Ishikawa (cell line): ENCODE measurements around the gene EIF6.

Experiments
- CEBPB ChIP-seq: IDR thresholded peaks from 2 replicates; pipeline ENCODE4 v1.6.1; 2012
- CREB1 ChIP-seq: IDR thresholded peaks from 2 replicates; pipeline ENCODE4 v1.6.1; 2012; ENCODE audit warnings: low read depth
- EGR1 ChIP-seq: IDR thresholded peaks from 2 replicates; pipeline ENCODE4 v1.6.1; 2012
- EP300 ChIP-seq: IDR thresholded peaks from 2 replicates; pipeline ENCODE4 v1.6.1; 2012; ENCODE audit warnings: borderline replicate concordance
- FOXM1 ChIP-seq: IDR thresholded peaks from 2 replicates; pipeline ENCODE4 v1.6.1; 2012; ENCODE audit warnings: low read depth, borderline replicate concordance
- MAX ChIP-seq: IDR thresholded peaks from 2 replicates; pipeline ENCODE4 v1.6.1; 2012
- NFIC ChIP-seq: IDR thresholded peaks from 2 replicates; pipeline ENCODE4 v1.6.1; 2012
- RAD21 ChIP-seq: IDR thresholded peaks from 2 replicates; pipeline ENCODE4 v1.6.1; 2012; ENCODE audit warnings: low read depth
- REST ChIP-seq: IDR thresholded peaks from 2 replicates; pipeline ENCODE4 v1.6.1; 2012; ENCODE audit warnings: low read depth, mild to moderate bottlenecking
- TAF1 ChIP-seq: IDR thresholded peaks from 2 replicates; pipeline ENCODE4 v1.6.1; 2012; ENCODE audit warnings: low read depth, mild to moderate bottlenecking
- TCF12 ChIP-seq: IDR thresholded peaks from 2 replicates; pipeline ENCODE4 v1.6.1; 2012; ENCODE audit warnings: low read depth
- TEAD4 ChIP-seq: IDR thresholded peaks from 2 replicates; pipeline ENCODE4 v1.6.1; 2012
- USF1 ChIP-seq: IDR thresholded peaks from 2 replicates; pipeline ENCODE4 v1.6.1; 2012
- YY1 ChIP-seq: IDR thresholded peaks from 2 replicates; pipeline ENCODE4 v1.6.1; 2012; ENCODE audit warnings: low read depth
- ZBTB7A ChIP-seq: IDR thresholded peaks from 2 replicates; pipeline ENCODE4 v1.6.1; 2012; ENCODE audit warnings: low read depth

The EIF6 gene

GRCh38 chr20:35243986-35244385 is 40.6 kb downstream of the EIF6 start:
- TF ChIP-seq MAX (no peak), FOXM1 (no peak), TEAD4 (no peak), REST (no peak), CEBPB (no peak), RAD21 (no peak), EGR1 (no peak), TCF12 (no peak), EP300 (no peak), YY1 (no peak), USF1 (no peak), ZBTB7A (no peak), CREB1 (no peak), NFIC (no peak), TAF1 (no peak)

- TF ChIP-seq NFIC (no peak), REST (no peak), TAF1 (no peak), TEAD4 (no peak), USF1 (no peak), CREB1 (no peak), RAD21 (no peak), CEBPB (no peak), YY1 (no peak), TCF12 (no peak), EP300 (no peak), MAX (no peak), ZBTB7A (no peak), EGR1 (no peak), FOXM1 (no peak)
Measured at GRCh38 chr20:35243317-35243716, 41.3 kb downstream of the EIF6 start.

- TF ChIP-seq FOXM1 (no peak), TEAD4 (no peak), YY1 (no peak), MAX (no peak), REST (no peak), EP300 (no peak), NFIC (no peak), RAD21 (no peak), CREB1 (no peak), TCF12 (no peak), EGR1 (no peak), ZBTB7A (no peak), TAF1 (no peak), CEBPB (no peak), USF1 (no peak)
Measured at GRCh38 chr20:35240811-35241293, 43.7 kb downstream of the EIF6 start.
